Measurements from ENCODE around the gene TMEM45A. TPM values are rescaled to one million over a fixed set of nuclear protein-coding genes. Genes with fewer than 3 reads are reported as not detected.
"Not testable (repeated sequence)": the region's sequence is repeated elsewhere in the genome, so short reads cannot be mapped to it uniquely, and the experiment has no call there.

Gene TMEM45A
- total RNA-seq, 4 donors from 2014 or later, result 189 to 746 (median 494) TPM

- Histone ChIP-seq H3K27me3 (no peaks in the 10 kb centered on the region), H3K9me3 (no peaks in the 10 kb centered on the region), H3K4me3 (no peak overlapping the region), H3K4me1 (no peaks in the 10 kb centered on the region), H3K27ac (no peak overlapping the region), H3K36me3 (no peaks in the 10 kb centered on the region)
- WGBS, result 83% methylated on average over 8 of the region's 8 CpGs
- DNase-seq (ENCODE audit: low spot score in 2 of 2), result no peak
- no peak for TF ChIP-seq POLR2A (IDR thresholded peaks at IDR 0.05)
- no peak for TF ChIP-seq EP300 (IDR thresholded peaks at IDR 0.05)
- no peak for TF ChIP-seq CTCF (IDR thresholded peaks at IDR 0.05)
Observed at GRCh38 chr3:100500320-100500880, 8.0 kb downstream of the TMEM45A start.

GRCh38 chr3:100503448-100503847 lies 11.0 kb downstream of the TMEM45A start:
- Histone ChIP-seq H3K9me3 (peaks cover 8% of the 10 kb centered on the region), H3K27me3 (no peaks in the 10 kb centered on the region), H3K36me3 (no peaks in the 10 kb centered on the region), H3K4me3 (no peak overlapping the region), H3K4me1 (no peaks in the 10 kb centered on the region), H3K27ac (no peak overlapping the region)
- TF ChIP-seq CTCF (IDR thresholded peaks at IDR 0.05) (no peak), POLR2AphosphoS5 (IDR thresholded peaks at IDR 0.05) (no peak), EP300 (IDR thresholded peaks at IDR 0.05) (no peak), POLR2A (IDR thresholded peaks at IDR 0.05) (no peak)
- 82% methylated on average over 1 of the region's 1 CpG for WGBS
- DNase-seq (ENCODE audit: low spot score in 2 of 2), result no peak

- H3K4me1 ChIP-seq, result no peaks in the 10 kb centered on the region
- H3K36me3 ChIP-seq, result no peaks in the 10 kb centered on the region
- no peak for TF ChIP-seq POLR2A (IDR thresholded peaks at IDR 0.05)
- no peak for TF ChIP-seq CTCF (IDR thresholded peaks at IDR 0.05)
- no peak for TF ChIP-seq POLR2AphosphoS5 (IDR thresholded peaks at IDR 0.05)
- no peak for TF ChIP-seq EP300 (IDR thresholded peaks at IDR 0.05)
- peaks cover 8% of the 10 kb centered on the region for H3K9me3 ChIP-seq
- H3K4me3 ChIP-seq, result no peak overlapping the region
- 92% methylated on average over 2 of the region's 2 CpGs for WGBS
- H3K27me3 ChIP-seq, result no peaks in the 10 kb centered on the region
- DNase-seq (ENCODE audit: low spot score in 2 of 2), result no peak
- H3K27ac ChIP-seq, result no peak overlapping the region
Observed at GRCh38 chr3:100506355-100506754, 13.9 kb downstream of the TMEM45A start.

GRCh38 chr3:100509818-100510217 lies 17.4 kb downstream of the TMEM45A start:
- H3K9me3 ChIP-seq; H3K27me3 ChIP-seq; DNase-seq (ENCODE audit: low spot score in 2 of 2); H3K27ac ChIP-seq; H3K4me1 ChIP-seq; H3K36me3 ChIP-seq; H3K4me3 ChIP-seq: not testable (repeated sequence)
- 93% methylated on average over 7 of the region's 15 CpGs for WGBS

GRCh38 chr3:100516232-100516631 lies 23.8 kb downstream of the TMEM45A start:
- no peaks in the 10 kb centered on the region for H3K9me3 ChIP-seq
- TF ChIP-seq POLR2AphosphoS5 (IDR thresholded peaks at IDR 0.05) (no peak), CTCF (IDR thresholded peaks at IDR 0.05) (no peak), POLR2A (IDR thresholded peaks at IDR 0.05) (no peak), EP300 (IDR thresholded peaks at IDR 0.05) (no peak)
- H3K27me3 ChIP-seq, result no peaks in the 10 kb centered on the region
- H3K4me1 ChIP-seq, result peaks cover 43% of the 10 kb centered on the region
- H3K27ac ChIP-seq, result peak overlapping the region; percentile 64
- no peak overlapping the region for H3K4me3 ChIP-seq
- no peak for DNase-seq (ENCODE audit: low spot score in 2 of 2)
- no peaks in the 10 kb centered on the region for H3K36me3 ChIP-seq
- WGBS, result 45% methylated on average over 2 of the region's 2 CpGs

GRCh38 chr3:100516838-100517237 lies 24.4 kb downstream of the TMEM45A start:
- H3K4me3 ChIP-seq, result no peak overlapping the region
- H3K4me1 ChIP-seq, result peaks cover 47% of the 10 kb centered on the region
- WGBS, result 79% methylated on average over 4 of the region's 4 CpGs
- peak overlapping the region; percentile 64 for H3K27ac ChIP-seq
- DNase-seq (ENCODE audit: low spot score in 2 of 2), result no peak
- H3K27me3 ChIP-seq, result no peaks in the 10 kb centered on the region
- H3K36me3 ChIP-seq, result no peaks in the 10 kb centered on the region
- H3K9me3 ChIP-seq, result no peaks in the 10 kb centered on the region
- TF ChIP-seq CTCF (IDR thresholded peaks at IDR 0.05) (no peak), POLR2AphosphoS5 (IDR thresholded peaks at IDR 0.05) (no peak), POLR2A (IDR thresholded peaks at IDR 0.05) (no peak), EP300 (IDR thresholded peaks at IDR 0.05) (no peak)

Measured in suprapubic skin (tissue), 4 donors.